K562 (cell line): ENCODE measurements around the gene TIMP2. TPM values are rescaled to one million over a fixed set of nuclear protein-coding genes. Genes with fewer than 3 reads are reported as not detected.

ENCODE experiments used
- ATAC-seq: fragments of 200-7000 bp; cut with Tn5 transposase; 3 replicates; pipeline ENCODE4 v1.9.1; 2020; ENCODE audit warnings: moderate library complexity
- BruUV-seq: library from RNA; stranded (reverse); fragments of 400-500 nt; replicated peaks from 2 replicates; lab custom pipeline; 2021; lab: Mats Ljungman, UMichigan
- CTCF ChIA-PET: fragments of 300-600 bp; formaldehyde crosslinking; extraction: SDS; loops from one replicate; lab custom pipeline; 2021; ENCODE audit warnings: low intra/inter-chr PET ratio; lab: Yijun Ruan, JAX
- POLR2A ChIA-PET: fragments of 300-600, 350-650 bp; sonication (Branson Sonifier 250); formaldehyde crosslinking; extraction: SDS; loops from one replicate; lab custom pipeline; 2021; ENCODE audit warnings: antibody characterized with exemption, inconsistent platforms; lab: Yijun Ruan, JAX
- DNase-seq, 4 experiments: peaks; one replicate each; pipeline versions ENCODE4 v3.0.0 to v3.0.0-alpha.2; 2011 to 2018; ENCODE audit warnings: low spot score in 3 of 4, mixed read lengths in 3 of 4; ENCODE audit errors: extremely low read depth in 1 of 4
- FAIRE-seq: peaks from 2 replicates; lab custom pipeline; 2011; peaks lifted over from hg19 to GRCh38; lab: Jason Lieb, UNC
- H2AFZ ChIP-seq: 2 replicates; pipeline ENCODE4 v1.6.0; 2011; ENCODE audit warnings: low read depth, low read length, control low read depth, inconsistent platforms
- H3K27ac ChIP-seq: fragments of 200-600 bp; 3 replicates; pipeline ENCODE4 v1.8.0; 2011; ENCODE audit warnings: low read depth, mild to moderate bottlenecking, control low read depth, inconsistent platforms, low read length, moderate library complexity, mixed read lengths; ENCODE audit errors: extremely low read depth
- H3K27me3 ChIP-seq, 2 experiments: fragments of 300-600 bp in 1 of 2; 2 replicates in 1 of 2; 3 replicates in 1 of 2; pipeline versions ENCODE4 v1.6.0 to v1.8.0; 2011; ENCODE audit warnings: inconsistent platforms in 2 of 2, low read length in 2 of 2, mild to moderate bottlenecking in 1 of 2, mixed read lengths in 1 of 2, moderate library complexity in 1 of 2; ENCODE audit not compliant: control insufficient read depth in 2 of 2, insufficient read depth in 2 of 2
- H3K36me3 ChIP-seq: fragments of 300-600 bp; 3 replicates; pipeline ENCODE4 v1.8.0; 2011; ENCODE audit warnings: mild to moderate bottlenecking, low read length, inconsistent platforms; ENCODE audit not compliant: control insufficient read depth, insufficient read depth
- H3K4me1 ChIP-seq, 2 experiments: fragments of 200-600 bp in 1 of 2; replicated peaks in 1 of 2; 2 replicates in 1 of 2; 3 replicates in 1 of 2; pipeline versions ENCODE4 v1.5.1 to v1.8.0; 2011; ENCODE audit warnings: inconsistent platforms in 2 of 2, low read length in 2 of 2, mild to moderate bottlenecking in 1 of 2, mixed read lengths in 1 of 2, moderate library complexity in 1 of 2; ENCODE audit not compliant: control insufficient read depth in 2 of 2, insufficient read depth in 2 of 2
- H3K4me2 ChIP-seq: 2 replicates; pipeline ENCODE4 v1.6.1; 2011; ENCODE audit warnings: low read length, control low read depth, inconsistent platforms, mixed read lengths; ENCODE audit not compliant: insufficient read depth
- H3K4me3 ChIP-seq: fragments of 200-600 bp; sonication (generic), shearing (Covaris generic); 2 replicates; pipeline ENCODE4 v1.5.1; 2016; ENCODE audit warnings: control low read depth, inconsistent platforms
- H3K79me2 ChIP-seq: fragments of 200-600 bp; 3 replicates; pipeline ENCODE4 v1.8.0; 2011; ENCODE audit warnings: low read length, inconsistent platforms; ENCODE audit not compliant: control insufficient read depth, insufficient read depth
- H3K9ac ChIP-seq, 2 experiments: 2 replicates each; pipeline versions ENCODE4 v1.6.0 to v1.6.1; 2011; ENCODE audit warnings: low read depth in 2 of 2, low read length in 2 of 2, control low read depth in 1 of 2, inconsistent platforms in 1 of 2, mild to moderate bottlenecking in 1 of 2, mixed read lengths in 1 of 2; ENCODE audit not compliant: insufficient read depth in 1 of 2
- H3K9me1 ChIP-seq: one replicate; pipeline ENCODE4 v1.6.0; 2011; ENCODE audit warnings: inconsistent platforms, mild to moderate bottlenecking, low read length, moderate library complexity; ENCODE audit not compliant: control insufficient read depth, insufficient read depth
- H3K9me3 ChIP-seq: replicated peaks from 2 replicates; pipeline ENCODE4 v1.5.1; 2011; ENCODE audit warnings: low read depth, low read length, inconsistent platforms; ENCODE audit not compliant: control insufficient read depth, insufficient read depth
- H4K20me1 ChIP-seq: replicated peaks from 2 replicates; pipeline ENCODE4 v1.6.1; 2011; ENCODE audit warnings: low read length, inconsistent platforms, mixed read lengths; ENCODE audit not compliant: control insufficient read depth, insufficient read depth
- BCLAF1 ChIP-seq, 2 experiments: fragments of 450-650 bp in 1 of 2; IDR thresholded peaks; 2 replicates each; pipeline ENCODE4 v1.6.1; 2011 to 2017; ENCODE audit warnings: low read depth in 2 of 2, antibody characterized with exemption in 1 of 2, borderline replicate concordance in 1 of 2, low read length in 1 of 2, mild to moderate bottlenecking in 1 of 2, mixed read lengths in 1 of 2; ENCODE audit not compliant: control insufficient read depth in 1 of 2
- BDP1 ChIP-seq: IDR thresholded peaks from 3 replicates; pipeline ENCODE4 v1.6.1; 2011; ENCODE audit not compliant: insufficient read length, insufficient read depth
- DIDO1 ChIP-seq: fragments of 450-650 bp; IDR thresholded peaks from 2 replicates; pipeline ENCODE4 v1.6.1; 2016; ENCODE audit warnings: low read depth, missing biosample characterization, missing genetic modification characterization
- ETV5 ChIP-seq: sonication (generic); formaldehyde crosslinking; IDR thresholded peaks from 2 replicates; pipeline ENCODE4 v1.4.0; 2020; ENCODE audit warnings: low read depth, mild to moderate bottlenecking, missing genetic modification reagents
- HMG20B ChIP-seq: fragments of 250-450 bp; sonication (Bioruptor Pico); IDR thresholded peaks from 2 replicates; pipeline ENCODE4 v1.5.0; 2021; ENCODE audit warnings: mild to moderate bottlenecking
- KDM1A ChIP-seq, 2 experiments: fragments of 450-650 bp; IDR thresholded peaks; 2 replicates each; pipeline ENCODE4 v1.6.1; 2016; ENCODE audit warnings: mild to moderate bottlenecking in 2 of 2
- MYBL2 ChIP-seq, 2 experiments: fragments of 450-650 bp in 1 of 2; sonication (generic) in 1 of 2; formaldehyde crosslinking in 1 of 2; IDR thresholded peaks; 2 replicates each; pipeline versions ENCODE4 v1.6.1 to v1.8.1; 2017 to 2022; ENCODE audit warnings: borderline replicate concordance in 1 of 2, inconsistent platforms in 1 of 2, low read depth in 1 of 2, mild to moderate bottlenecking in 1 of 2, missing genetic modification reagents in 1 of 2, moderate library complexity in 1 of 2
- NFRKB ChIP-seq: fragments of 450-650 bp; IDR thresholded peaks from 2 replicates; pipeline ENCODE4 v1.6.1; 2016; ENCODE audit warnings: low read depth
- NR2F6 ChIP-seq: fragments of 450-650 bp; formaldehyde crosslinking; IDR thresholded peaks from 2 replicates; pipeline ENCODE4 v1.4.0; 2020; ENCODE audit warnings: mild to moderate bottlenecking
- PTTG1 ChIP-seq: fragments of 450-650 bp; IDR thresholded peaks from 2 replicates; pipeline ENCODE4 v1.6.1; 2016; ENCODE audit warnings: low read depth, mild to moderate bottlenecking, missing genetic modification characterization, missing compliant biosample characterization
- RBM39 ChIP-seq: fragments of 200-400 bp; formaldehyde crosslinking; optimal IDR thresholded peaks from 2 replicates; pipeline ENCODE3; 2018; ENCODE audit warnings: low read depth, low read length
- THRAP3 ChIP-seq: fragments of 450-650 bp; IDR thresholded peaks from 2 replicates; pipeline ENCODE4 v1.6.1; 2016; ENCODE audit warnings: mild to moderate bottlenecking, inconsistent platforms, borderline replicate concordance
- ZNF23 ChIP-seq: fragments of 250-450 bp; sonication (Bioruptor Pico); IDR thresholded peaks from 2 replicates; pipeline ENCODE4 v1.4.0; 2020; ENCODE audit warnings: mild to moderate bottlenecking
- ZNF274 ChIP-seq: IDR thresholded peaks from 2 replicates; pipeline ENCODE4 v1.6.1; 2011; ENCODE audit warnings: low read depth, mild to moderate bottlenecking, low read length, moderate library complexity, borderline replicate concordance
- ZNF77 ChIP-seq: fragments of 250-450 bp; sonication (Bioruptor Pico); IDR thresholded peaks from 2 replicates; pipeline ENCODE4 v1.5.0; 2020
- WGBS: fragments of 100-300 bp; shearing (Covaris generic); methylation state at CpG from one replicate; pipeline ENCODE4 v1.1.6; 2016; ENCODE audit warnings: low coverage, mixed read lengths; ENCODE audit not compliant: insufficient coverage; ENCODE audit errors: missing lambda C conversion rate; 5-methylcytosine and 5-hydroxymethylcytosine counted together
- in situ Hi-C: fragments of 300-500 bp; cut with MboI; formaldehyde crosslinking; loops from 4 replicates; pipeline ENCODE4 v1.15.0; 2018; ENCODE audit warnings: inconsistent platforms, mixed read lengths
- intact Hi-C: fragments of 100-400 bp; cut with micrococcal nuclease; formaldehyde crosslinking; loops from 2 replicates; pipeline ENCODE4 v1.14.2; 2022
- polyA plus RNA-seq, 8 experiments: library from polyadenylated mRNA; depleted of rRNA in 4 of 8; stranded (reverse) in 5 of 8; unstranded in 3 of 8; fragments of >200 nt; fragmentation: Nextera tagmentation in 2 of 8; fragmentation: Illumina TruSeq in 1 of 8; extraction: Ambion mirVana in 2 of 8; extraction: Trizol in 1 of 8; gene quantifications; 2 replicates each; pipeline versions ENCODE4 v1.2.1 to v1.2.3, GENCODE V29; 2011 to 2014; ENCODE audit warnings: inconsistent platforms in 1 of 8, missing spikeins in 1 of 8
- total RNA-seq, 7 experiments: library from RNA; depleted of rRNA in 6 of 7; stranded (reverse); fragments of >200 nt in 6 of 7; fragmentation: Illumina TruSeq in 2 of 7; extraction: Trizol in 2 of 7; gene quantifications; 2 replicates each; pipeline versions ENCODE4 v1.2.1 to v1.2.3, GENCODE V29; 2011 to 2021; ENCODE audit warnings: low replicate concordance in 1 of 7

The TIMP2 gene
- total and polyA plus RNA-seq, 9 of the 15 experiments (the other 6 are each of a cell fraction or from before 2014, with no cell fraction given) = 0.55 TPM; not detected in 8

GRCh38 chr17:78929908-78930775, 5.0 kb upstream of the TIMP2 start:
- CTCF ChIA-PET = no interaction called here
- in situ Hi-C loops (no loop called here), intact Hi-C loops (no loop called here)
- Histone ChIP-seq H2AFZ (no peak overlapping the region), H3K27ac (no peak overlapping the region), H4K20me1 (peaks cover 11% of the 10 kb centered on the region; the same call in 1 of the 2 replicates), H3K4me1 (peaks cover 0 to 11% of the 10 kb centered on the region in 2 experiments; a peak in 1 of 5 replicates), H3K27me3 (peaks cover 54 to 81% of the 10 kb centered on the region in 2 experiments), H3K79me2 (no peaks in the 10 kb centered on the region), H3K9ac (no peak overlapping the region), H3K9me3 (no peaks in the 10 kb centered on the region), H3K4me2 (no peak overlapping the region), H3K36me3 (no peaks in the 10 kb centered on the region), H3K9me1 (no peaks in the 10 kb centered on the region), H3K4me3 (no peak overlapping the region)
- FAIRE-seq (no peak), DNase-seq (no peak), ATAC-seq (no peak)
- no peak for TF ChIP-seq KDM1A (IDR thresholded peaks at IDR 0.05)
- TF ChIP-seq NFRKB = no peak
- no peak for TF ChIP-seq ZNF23 (CRISPR knock-in tag)
- no peak for TF ChIP-seq ETV5 (CRISPR knock-in tag)
- TF ChIP-seq ZNF77 (CRISPR knock-in tag) = no peak
- TF ChIP-seq DIDO1 (tag) = no peak
- no peak for TF ChIP-seq THRAP3
- TF ChIP-seq BDP1 = no peak
- no peak for TF ChIP-seq ZNF274
- no peak for TF ChIP-seq PTTG1 (tag)
- no peak for TF ChIP-seq HMG20B (CRISPR knock-in tag)
- no peak for TF ChIP-seq BCLAF1 (IDR thresholded peaks at IDR 0.05; ENCODE audit: borderline replicate concordance in 1 of 2, control insufficient read depth in 1 of 2, low read depth in 2 of 2, low read length in 1 of 2)
- TF ChIP-seq MYBL2 (IDR thresholded peaks at IDR 0.05; ENCODE audit: low read depth) = no peak
- no peak for TF ChIP-seq MYBL2 (CRISPR knock-in tag; IDR thresholded peaks at IDR 0.05; ENCODE audit: borderline replicate concordance)
- TF ChIP-seq RBM39 = no peak
- no peak for TF ChIP-seq NR2F6 (CRISPR knock-in tag)
- POLR2A ChIA-PET = no interaction called here
- 1% methylated on average over 30 of the region's 31 CpGs for WGBS
- no TSS peak for BruUV-seq
